GM23248 (cell line): Measurements from ENCODE around the gene MSL1.

ENCODE experiments used
- EZH2 ChIP-seq: fragments of 200-600 bp; sonication (generic); IDR thresholded peaks from 2 replicates; pipeline ENCODE4 v1.6.1; 2018; ENCODE audit warnings: antibody characterized with exemption, mild to moderate bottlenecking; ENCODE audit not compliant: insufficient read depth, poor library complexity, severe bottlenecking
- EZH2phosphoT487 ChIP-seq: fragments of 200-600 bp; sonication (generic); IDR thresholded peaks from 2 replicates; pipeline ENCODE4 v1.6.1; 2018; ENCODE audit warnings: antibody characterized with exemption, moderate library complexity, mild to moderate bottlenecking, low read depth; ENCODE audit not compliant: insufficient read depth

DNA sequence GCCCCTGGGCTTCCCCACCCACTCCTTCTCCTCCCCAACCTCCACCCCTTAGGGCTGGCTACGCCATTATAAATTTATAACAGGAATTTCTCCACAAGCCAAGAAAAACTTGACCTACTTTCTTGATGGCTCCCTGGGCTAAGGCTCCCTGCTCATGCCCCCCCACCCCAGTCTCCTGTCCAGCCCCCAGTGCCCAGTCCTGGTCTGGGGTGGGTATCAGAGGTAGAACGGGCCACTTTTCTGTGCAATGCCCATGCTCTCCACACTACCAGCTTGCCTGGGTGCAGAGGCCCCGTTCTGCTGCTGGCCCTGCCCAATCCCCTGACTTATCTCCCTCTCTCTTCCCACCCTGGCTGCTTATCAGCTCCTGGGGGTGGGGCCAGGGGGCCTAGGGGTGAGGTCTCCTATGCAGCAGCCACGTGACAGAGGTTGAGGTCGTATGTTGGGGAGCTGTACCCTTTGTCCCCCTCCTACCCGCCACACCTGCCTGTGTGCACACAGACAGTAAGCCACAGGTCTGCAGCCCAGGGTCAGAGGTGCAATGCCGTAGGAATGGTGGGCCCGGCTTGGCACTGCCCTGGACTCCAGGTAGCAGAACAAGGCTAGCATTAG is 48.9 kb upstream of the MSL1 start:
- TF ChIP-seq EZH2 (no peak), EZH2phosphoT487 (no peak)
